GM12878 (cell line): ENCODE data around the gene TMED7. TPM values are rescaled to one million over a fixed set of nuclear protein-coding genes. Genes with fewer than 3 reads are reported as not detected.

Experiments
- DPF2 ChIP-seq: fragments of 450-650 bp; IDR thresholded peaks from 2 replicates; pipeline ENCODE4 v1.6.1; 2017; ENCODE audit warnings: mild to moderate bottlenecking
- FOXK2 ChIP-seq: fragments of 450-650 bp; IDR thresholded peaks from 2 replicates; pipeline ENCODE4 v1.6.1; 2017; ENCODE audit warnings: mild to moderate bottlenecking, moderate library complexity
- FOXM1 ChIP-seq: IDR thresholded peaks from 2 replicates; pipeline ENCODE4 v1.6.1; 2012; ENCODE audit warnings: low read depth, mild to moderate bottlenecking, inconsistent platforms, low read length, moderate library complexity
- IKZF2 ChIP-seq, 2 experiments: fragments of 450-650 bp; IDR thresholded peaks; 2 replicates each; pipeline ENCODE4 v1.6.1; 2017; ENCODE audit warnings: mild to moderate bottlenecking in 2 of 2, moderate library complexity in 2 of 2
- JUNB ChIP-seq: IDR thresholded peaks from 2 replicates; pipeline ENCODE4 v1.6.1; 2016; ENCODE audit warnings: antibody characterized with exemption, mild to moderate bottlenecking
- MEF2A ChIP-seq: IDR thresholded peaks from 2 replicates; pipeline ENCODE4 v1.6.1; 2011; ENCODE audit warnings: low read depth, mild to moderate bottlenecking, low read length, moderate library complexity; ENCODE audit not compliant: insufficient read depth
- POLR2AphosphoS2 ChIP-seq: IDR thresholded peaks from 2 replicates; pipeline ENCODE4 v1.6.1; 2011; ENCODE audit warnings: low read depth, mild to moderate bottlenecking, low read length, improper control_type of control experiment, moderate library complexity
- POU2F2 ChIP-seq: IDR thresholded peaks from 3 replicates; pipeline ENCODE4 v1.6.1; 2011; ENCODE audit warnings: low read depth, mild to moderate bottlenecking, low read length, borderline replicate concordance
- RELA ChIP-seq: fragments of 450-650 bp; IDR thresholded peaks from 2 replicates; pipeline ENCODE4 v1.8.0; 2014; ENCODE audit warnings: borderline replicate concordance; ENCODE audit not compliant: partially characterized antibody
- SMC3 ChIP-seq: IDR thresholded peaks from 2 replicates; pipeline ENCODE4 v1.6.1; 2011; ENCODE audit warnings: low read length, improper control_type of control experiment, borderline replicate concordance
- SP1 ChIP-seq: IDR thresholded peaks from one replicate; pipeline ENCODE4 v1.6.1; 2011; ENCODE audit warnings: low read depth, low read length
- SRF ChIP-seq, 2 experiments: IDR thresholded peaks; 2 replicates each; pipeline ENCODE4 v1.6.1; 2011; ENCODE audit warnings: low read depth in 2 of 2, low read length in 2 of 2, mild to moderate bottlenecking in 1 of 2, moderate library complexity in 1 of 2
- STAT1 ChIP-seq: fragments of 450-650 bp; conservative IDR thresholded peaks from 2 replicates; pipeline ENCODE4 v1.6.1; 2014; ENCODE audit warnings: antibody characterized with exemption, mild to moderate bottlenecking
- TCF12 ChIP-seq: IDR thresholded peaks from 2 replicates; pipeline ENCODE4 v1.6.1; 2011; ENCODE audit warnings: low read depth, mild to moderate bottlenecking, low read length
- TCF3 ChIP-seq: IDR thresholded peaks from 2 replicates; pipeline ENCODE4 v1.6.1; 2012; ENCODE audit warnings: low read depth, mild to moderate bottlenecking, low read length, borderline replicate concordance; ENCODE audit not compliant: insufficient read depth
- WRNIP1 ChIP-seq: IDR thresholded peaks from 2 replicates; pipeline ENCODE4 v1.6.1; 2011; ENCODE audit warnings: low read depth, low read length, improper control_type of control experiment, borderline replicate concordance
- ZNF217 ChIP-seq: fragments of 450-650 bp; IDR thresholded peaks from 2 replicates; pipeline ENCODE4 v1.6.1; 2017; ENCODE audit warnings: antibody characterized with exemption, mild to moderate bottlenecking
- polyA plus RNA-seq, 11 experiments: library from polyadenylated mRNA; depleted of rRNA in 4 of 11; unstranded in 6 of 11; stranded (reverse) in 5 of 11; fragments of >200 nt; fragmentation: Nextera tagmentation in 4 of 11; fragmentation: Illumina TruSeq in 1 of 11; extraction: Ambion mirVana in 4 of 11; extraction: Trizol in 1 of 11; gene quantifications; 1 replicate in 1 of 11; 2 replicates in 10 of 11; pipeline versions ENCODE4 v1.2.1 to v1.2.3, GENCODE V29; 2011 to 2016; ENCODE audit warnings: inconsistent platforms in 2 of 11, missing spikeins in 2 of 11, low read depth in 1 of 11
- total RNA-seq, 4 experiments: library from RNA; depleted of rRNA in 3 of 4; stranded (reverse); fragments of >200 nt in 3 of 4; fragmentation: Illumina TruSeq in 1 of 4; extraction: Trizol in 1 of 4; gene quantifications; 2 replicates each; pipeline versions ENCODE4 v1.2.1 to v1.2.3, GENCODE V29; 2013 to 2021
- TF ChIP-seq, protein P1 (sequence below): IDR thresholded peaks from 2 replicates; pipeline ENCODE4 v1.6.1; 2012; ENCODE audit warnings: improper control_type of control experiment, low read depth, low read length; ENCODE audit not compliant: insufficient replicate concordance
- TF ChIP-seq, protein P2 (sequence below): fragments of 450-650 bp; IDR thresholded peaks from 2 replicates; pipeline ENCODE4 v1.6.1; 2017; ENCODE audit warnings: antibody characterized with exemption, mild to moderate bottlenecking, moderate library complexity
- TF ChIP-seq, protein P3 (sequence below): fragments of 450-650 bp; conservative IDR thresholded peaks from 2 replicates; pipeline ENCODE4 v1.6.1; 2017; ENCODE audit warnings: mild to moderate bottlenecking, moderate library complexity

TMED7 gene
- total and polyA plus RNA-seq, 10 of the 15 experiments (the other 5 are each of a cell fraction or from before 2014, with no cell fraction given) = 8.0 to 37.3 (median 25.2) TPM

DNA sequence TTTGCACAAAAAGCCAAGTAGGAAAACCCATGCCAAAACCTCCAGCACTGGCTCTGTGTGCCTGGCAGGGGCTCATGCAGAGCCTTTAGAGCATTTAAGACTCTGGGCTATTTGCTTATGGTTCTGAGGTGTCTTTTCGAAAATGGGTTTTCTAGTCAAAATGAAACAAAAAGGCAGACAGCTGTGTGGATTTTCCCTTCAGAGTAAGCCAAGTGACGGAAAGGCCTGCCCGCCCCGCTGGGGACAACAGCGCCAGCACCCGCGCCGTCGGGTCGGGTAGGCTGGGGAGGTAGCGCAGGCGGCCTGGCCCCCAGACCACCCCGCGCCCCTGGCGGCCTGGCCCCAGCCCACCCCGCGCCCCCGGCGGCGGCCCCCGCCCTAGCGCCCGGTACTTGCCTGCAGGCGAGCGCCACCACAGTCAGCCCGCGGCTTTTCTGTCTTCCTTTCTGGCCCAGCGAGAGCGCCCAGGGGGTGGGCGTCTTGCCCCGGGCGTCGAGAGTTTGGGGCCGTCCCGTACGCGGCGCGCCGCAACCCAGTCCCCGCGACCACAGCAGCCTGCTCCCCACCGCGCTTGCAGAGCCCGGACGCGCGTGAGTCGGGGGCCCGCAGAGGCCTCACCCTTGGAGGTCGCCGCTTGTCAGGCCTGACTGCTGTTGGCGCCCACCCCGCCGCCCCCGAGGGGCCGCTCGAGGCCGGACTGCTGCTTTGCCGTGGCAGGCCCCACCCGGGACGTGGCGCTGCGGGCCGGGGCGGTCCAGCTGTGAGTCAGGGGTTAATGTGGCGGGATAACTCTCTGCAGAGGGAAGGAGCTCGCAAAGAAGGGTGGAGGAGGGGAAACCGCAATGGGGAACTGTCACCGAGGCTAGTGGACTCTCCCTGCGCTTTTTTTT lies 23.9 kb downstream of the TMED7 start, which contains the start of gene TICAM2 (continued):
- TF ChIP-seq, protein P1, sequence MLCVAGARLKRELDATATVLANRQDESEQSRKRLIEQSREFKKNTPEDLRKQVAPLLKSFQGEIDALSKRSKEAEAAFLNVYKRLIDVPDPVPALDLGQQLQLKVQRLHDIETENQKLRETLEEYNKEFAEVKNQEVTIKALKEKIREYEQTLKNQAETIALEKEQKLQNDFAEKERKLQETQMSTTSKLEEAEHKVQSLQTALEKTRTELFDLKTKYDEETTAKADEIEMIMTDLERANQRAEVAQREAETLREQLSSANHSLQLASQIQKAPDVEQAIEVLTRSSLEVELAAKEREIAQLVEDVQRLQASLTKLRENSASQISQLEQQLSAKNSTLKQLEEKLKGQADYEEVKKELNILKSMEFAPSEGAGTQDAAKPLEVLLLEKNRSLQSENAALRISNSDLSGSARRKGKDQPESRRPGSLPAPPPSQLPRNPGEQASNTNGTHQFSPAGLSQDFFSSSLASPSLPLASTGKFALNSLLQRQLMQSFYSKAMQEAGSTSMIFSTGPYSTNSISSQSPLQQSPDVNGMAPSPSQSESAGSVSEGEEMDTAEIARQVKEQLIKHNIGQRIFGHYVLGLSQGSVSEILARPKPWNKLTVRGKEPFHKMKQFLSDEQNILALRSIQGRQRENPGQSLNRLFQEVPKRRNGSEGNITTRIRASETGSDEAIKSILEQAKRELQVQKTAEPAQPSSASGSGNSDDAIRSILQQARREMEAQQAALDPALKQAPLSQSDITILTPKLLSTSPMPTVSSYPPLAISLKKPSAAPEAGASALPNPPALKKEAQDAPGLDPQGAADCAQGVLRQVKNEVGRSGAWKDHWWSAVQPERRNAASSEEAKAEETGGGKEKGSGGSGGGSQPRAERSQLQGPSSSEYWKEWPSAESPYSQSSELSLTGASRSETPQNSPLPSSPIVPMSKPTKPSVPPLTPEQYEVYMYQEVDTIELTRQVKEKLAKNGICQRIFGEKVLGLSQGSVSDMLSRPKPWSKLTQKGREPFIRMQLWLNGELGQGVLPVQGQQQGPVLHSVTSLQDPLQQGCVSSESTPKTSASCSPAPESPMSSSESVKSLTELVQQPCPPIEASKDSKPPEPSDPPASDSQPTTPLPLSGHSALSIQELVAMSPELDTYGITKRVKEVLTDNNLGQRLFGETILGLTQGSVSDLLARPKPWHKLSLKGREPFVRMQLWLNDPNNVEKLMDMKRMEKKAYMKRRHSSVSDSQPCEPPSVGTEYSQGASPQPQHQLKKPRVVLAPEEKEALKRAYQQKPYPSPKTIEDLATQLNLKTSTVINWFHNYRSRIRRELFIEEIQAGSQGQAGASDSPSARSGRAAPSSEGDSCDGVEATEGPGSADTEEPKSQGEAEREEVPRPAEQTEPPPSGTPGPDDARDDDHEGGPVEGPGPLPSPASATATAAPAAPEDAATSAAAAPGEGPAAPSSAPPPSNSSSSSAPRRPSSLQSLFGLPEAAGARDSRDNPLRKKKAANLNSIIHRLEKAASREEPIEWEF = no peak
- no peak for TF ChIP-seq FOXK2
- TF ChIP-seq POLR2AphosphoS2 = no peak
- TF ChIP-seq JUNB = peak; percentile 90
- TF ChIP-seq RELA = peak; percentile 79
- TF ChIP-seq, protein P2, sequence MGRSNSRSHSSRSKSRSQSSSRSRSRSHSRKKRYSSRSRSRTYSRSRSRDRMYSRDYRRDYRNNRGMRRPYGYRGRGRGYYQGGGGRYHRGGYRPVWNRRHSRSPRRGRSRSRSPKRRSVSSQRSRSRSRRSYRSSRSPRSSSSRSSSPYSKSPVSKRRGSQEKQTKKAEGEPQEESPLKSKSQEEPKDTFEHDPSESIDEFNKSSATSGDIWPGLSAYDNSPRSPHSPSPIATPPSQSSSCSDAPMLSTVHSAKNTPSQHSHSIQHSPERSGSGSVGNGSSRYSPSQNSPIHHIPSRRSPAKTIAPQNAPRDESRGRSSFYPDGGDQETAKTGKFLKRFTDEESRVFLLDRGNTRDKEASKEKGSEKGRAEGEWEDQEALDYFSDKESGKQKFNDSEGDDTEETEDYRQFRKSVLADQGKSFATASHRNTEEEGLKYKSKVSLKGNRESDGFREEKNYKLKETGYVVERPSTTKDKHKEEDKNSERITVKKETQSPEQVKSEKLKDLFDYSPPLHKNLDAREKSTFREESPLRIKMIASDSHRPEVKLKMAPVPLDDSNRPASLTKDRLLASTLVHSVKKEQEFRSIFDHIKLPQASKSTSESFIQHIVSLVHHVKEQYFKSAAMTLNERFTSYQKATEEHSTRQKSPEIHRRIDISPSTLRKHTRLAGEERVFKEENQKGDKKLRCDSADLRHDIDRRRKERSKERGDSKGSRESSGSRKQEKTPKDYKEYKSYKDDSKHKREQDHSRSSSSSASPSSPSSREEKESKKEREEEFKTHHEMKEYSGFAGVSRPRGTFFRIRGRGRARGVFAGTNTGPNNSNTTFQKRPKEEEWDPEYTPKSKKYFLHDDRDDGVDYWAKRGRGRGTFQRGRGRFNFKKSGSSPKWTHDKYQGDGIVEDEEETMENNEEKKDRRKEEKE = no peak
- TF ChIP-seq MEF2A = peak; percentile 80
- peak; percentile 76 for TF ChIP-seq POU2F2
- no peak for TF ChIP-seq WRNIP1
- TF ChIP-seq SMC3 = no peak
- no peak; the same call in 1 of the 2 replicates for TF ChIP-seq ZNF217
- TF ChIP-seq FOXM1 = peak; percentile 63; the same call in 1 of the 2 replicates
- no peak for TF ChIP-seq STAT1
- peak; percentile 96 for TF ChIP-seq TCF12
- no peak for TF ChIP-seq SRF (IDR thresholded peaks at IDR 0.05; ENCODE audit: low read depth in 2 of 2, low read length in 2 of 2)
- peak; percentile 14 for TF ChIP-seq SP1
- TF ChIP-seq, protein P3, sequence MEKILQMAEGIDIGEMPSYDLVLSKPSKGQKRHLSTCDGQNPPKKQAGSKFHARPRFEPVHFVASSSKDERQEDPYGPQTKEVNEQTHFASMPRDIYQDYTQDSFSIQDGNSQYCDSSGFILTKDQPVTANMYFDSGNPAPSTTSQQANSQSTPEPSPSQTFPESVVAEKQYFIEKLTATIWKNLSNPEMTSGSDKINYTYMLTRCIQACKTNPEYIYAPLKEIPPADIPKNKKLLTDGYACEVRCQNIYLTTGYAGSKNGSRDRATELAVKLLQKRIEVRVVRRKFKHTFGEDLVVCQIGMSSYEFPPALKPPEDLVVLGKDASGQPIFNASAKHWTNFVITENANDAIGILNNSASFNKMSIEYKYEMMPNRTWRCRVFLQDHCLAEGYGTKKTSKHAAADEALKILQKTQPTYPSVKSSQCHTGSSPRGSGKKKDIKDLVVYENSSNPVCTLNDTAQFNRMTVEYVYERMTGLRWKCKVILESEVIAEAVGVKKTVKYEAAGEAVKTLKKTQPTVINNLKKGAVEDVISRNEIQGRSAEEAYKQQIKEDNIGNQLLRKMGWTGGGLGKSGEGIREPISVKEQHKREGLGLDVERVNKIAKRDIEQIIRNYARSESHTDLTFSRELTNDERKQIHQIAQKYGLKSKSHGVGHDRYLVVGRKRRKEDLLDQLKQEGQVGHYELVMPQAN = peak; percentile 48; the same call in 1 of the 2 replicates
- TF ChIP-seq TCF3 = peak; percentile 91
- peak; percentile 70 for TF ChIP-seq DPF2
- TF ChIP-seq IKZF2 (IDR thresholded peaks at IDR 0.05) = peak in 1 of 2 experiments; percentile 46; a peak in 2 of 4 replicates
